ENCODE data around the gene ABCC3.

ABCC3 gene

GRCh38 chr17:50684288-50684611, 49.6 kb downstream of the ABCC3 start:
- DNase-seq (ENCODE audit: low read depth in 1 of 2, low spot score in 1 of 2), result no peak
- in situ Hi-C loops (cut with HindIII; ENCODE audit: low pct_unique_long_range_greater_than_20kb, low sequenced_read_pairs), result no loop called here
- no peak for TF ChIP-seq JUND (IDR thresholded peaks at IDR 0.05; ENCODE audit: low read depth)

- in situ Hi-C loops (cut with HindIII; ENCODE audit: low pct_unique_long_range_greater_than_20kb, low sequenced_read_pairs), result no loop called here
- TF ChIP-seq JUND (IDR thresholded peaks at IDR 0.05; ENCODE audit: low read depth), result no peak
- DNase-seq (ENCODE audit: low read depth in 1 of 2, low spot score in 1 of 2), result peak; percentile 37 to 87
These were observed 50.1 kb downstream of the ABCC3 start for GRCh38 chr17:50684612-50685333.

GRCh38 chr17:50685334-50685665, 50.6 kb downstream of the ABCC3 start:
- in situ Hi-C loops (cut with HindIII; ENCODE audit: low pct_unique_long_range_greater_than_20kb, low sequenced_read_pairs), result no loop called here
- no peak for DNase-seq (ENCODE audit: low read depth in 1 of 2, low spot score in 1 of 2)
- TF ChIP-seq JUND (IDR thresholded peaks at IDR 0.05; ENCODE audit: low read depth), result no peak

- no peak for DNase-seq (ENCODE audit: low read depth in 1 of 2, low spot score in 1 of 2)
- in situ Hi-C loops (cut with HindIII; ENCODE audit: low pct_unique_long_range_greater_than_20kb, low sequenced_read_pairs), result no loop called here
- TF ChIP-seq JUND (IDR thresholded peaks at IDR 0.05; ENCODE audit: low read depth), result no peak
These were observed 51.2 kb downstream of the ABCC3 start for GRCh38 chr17:50685691-50686493.

- no peak for DNase-seq (ENCODE audit: low read depth in 1 of 2, low spot score in 1 of 2)
- no peak for TF ChIP-seq JUND (IDR thresholded peaks at IDR 0.05; ENCODE audit: low read depth)
- in situ Hi-C loops (cut with HindIII; ENCODE audit: low pct_unique_long_range_greater_than_20kb, low sequenced_read_pairs), result no loop called here
These were observed 52.0 kb downstream of the ABCC3 start for GRCh38 chr17:50686494-50687199.

GRCh38 chr17:50687200-50688066, 52.8 kb downstream of the ABCC3 start:
- no peak for DNase-seq (ENCODE audit: low read depth in 1 of 2, low spot score in 1 of 2)
- no peak for TF ChIP-seq JUND (IDR thresholded peaks at IDR 0.05; ENCODE audit: low read depth)
- in situ Hi-C loops (cut with HindIII; ENCODE audit: low pct_unique_long_range_greater_than_20kb, low sequenced_read_pairs), result no loop called here

GRCh38 chr17:50688245-50688644, 53.6 kb downstream of the ABCC3 start:
- no peak for DNase-seq (ENCODE audit: low read depth in 1 of 2, low spot score in 1 of 2)
- TF ChIP-seq JUND (IDR thresholded peaks at IDR 0.05; ENCODE audit: low read depth), result no peak
- in situ Hi-C loops (cut with HindIII; ENCODE audit: low pct_unique_long_range_greater_than_20kb, low sequenced_read_pairs), result no loop called here

- DNase-seq (ENCODE audit: low read depth in 1 of 2, low spot score in 1 of 2), result no peak
- no peak for TF ChIP-seq JUND (IDR thresholded peaks at IDR 0.05; ENCODE audit: low read depth)
- in situ Hi-C loops (cut with HindIII; ENCODE audit: low pct_unique_long_range_greater_than_20kb, low sequenced_read_pairs), result no loop called here
These were observed 54.6 kb downstream of the ABCC3 start for GRCh38 chr17:50689251-50689650.

GRCh38 chr17:50689956-50690886, 55.5 kb downstream of the ABCC3 start:
- in situ Hi-C loops (cut with HindIII; ENCODE audit: low pct_unique_long_range_greater_than_20kb, low sequenced_read_pairs), result no loop called here
- DNase-seq (ENCODE audit: low read depth in 1 of 2, low spot score in 1 of 2), result no peak
- TF ChIP-seq JUND (IDR thresholded peaks at IDR 0.05; ENCODE audit: low read depth), result no peak

GRCh38 chr17:50690887-50691549, 56.3 kb downstream of the ABCC3 start:
- in situ Hi-C loops (cut with HindIII; ENCODE audit: low pct_unique_long_range_greater_than_20kb, low sequenced_read_pairs), result no loop called here
- peak in 1 of 2 experiments; percentile 55 for DNase-seq (ENCODE audit: low read depth in 1 of 2, low spot score in 1 of 2)

More at GRCh38 chr17:50690887-50691549, 56.3 kb downstream of the ABCC3 start:
- no peak for TF ChIP-seq JUND (IDR thresholded peaks at IDR 0.05; ENCODE audit: low read depth)
